GM21529 (cell line): ENCODE measurements around the gene COMMD1.
"Not testable (repeated sequence)": the region's sequence is repeated elsewhere in the genome, so short reads cannot be mapped to it uniquely, and the experiment has no call there.

Source experiments
- ATAC-seq: cut with Tn5 transposase; IDR thresholded peaks from one replicate; pipeline ENCODE4 v1.9.1; 2021; ENCODE audit not compliant: unreplicated experiment

The COMMD1 gene

GRCh38 chr2:61922714-61923113 is 17.2 kb downstream of the COMMD1 start:
- ATAC-seq: no peak

- ATAC-seq: no peak
Observed at GRCh38 chr2:61924895-61925663, 19.6 kb downstream of the COMMD1 start.

- ATAC-seq: no peak
Observed at GRCh38 chr2:61926531-61927477, 21.3 kb downstream of the COMMD1 start.

- no peak for ATAC-seq
Observed at GRCh38 chr2:61928826-61929461, 23.5 kb downstream of the COMMD1 start.

GRCh38 chr2:61937098-61937497 is 31.6 kb downstream of the COMMD1 start:
- ATAC-seq: no peak

GRCh38 chr2:61937886-61938285 is 32.4 kb downstream of the COMMD1 start:
- no peak for ATAC-seq

- no peak for ATAC-seq
Observed at GRCh38 chr2:61938511-61938910, 33.0 kb downstream of the COMMD1 start.

GRCh38 chr2:61943251-61943650 is 37.8 kb downstream of the COMMD1 start:
- no peak for ATAC-seq

GRCh38 chr2:61946666-61947065 is 41.2 kb downstream of the COMMD1 start:
- ATAC-seq: no peak

GRCh38 chr2:61948661-61949457 is 43.4 kb downstream of the COMMD1 start:
- ATAC-seq: no peak

- ATAC-seq: no peak
Observed at GRCh38 chr2:61949458-61949713, 43.9 kb downstream of the COMMD1 start.

- no peak for ATAC-seq
Observed at GRCh38 chr2:61949714-61950560, 44.5 kb downstream of the COMMD1 start.

- no peak for ATAC-seq
Observed at GRCh38 chr2:61950571-61951315, 45.3 kb downstream of the COMMD1 start.

GRCh38 chr2:61951881-61952280 is 46.4 kb downstream of the COMMD1 start:
- no peak for ATAC-seq

GRCh38 chr2:61952288-61952687 is 46.8 kb downstream of the COMMD1 start:
- no peak for ATAC-seq

- ATAC-seq: not testable (repeated sequence)
Observed at GRCh38 chr2:61954856-61955255, 49.4 kb downstream of the COMMD1 start.

- ATAC-seq: no peak
Observed at GRCh38 chr2:61959381-61960293, 54.2 kb downstream of the COMMD1 start.

GRCh38 chr2:61961231-61961901 is 55.9 kb downstream of the COMMD1 start:
- no peak for ATAC-seq
